Measurements from ENCODE around the gene RPL19.

RPL19 gene

GRCh38 chr17:39217734-39218369, 17.8 kb downstream of the RPL19 start:
- FAIRE-seq (no peak), DNase-seq (ENCODE audit: insufficient read length, low spot score) (no peak)
- TF ChIP-seq CTCF (IDR thresholded peaks at IDR 0.05; ENCODE audit: insufficient read depth, missing control alignments) = no peak

DNA sequence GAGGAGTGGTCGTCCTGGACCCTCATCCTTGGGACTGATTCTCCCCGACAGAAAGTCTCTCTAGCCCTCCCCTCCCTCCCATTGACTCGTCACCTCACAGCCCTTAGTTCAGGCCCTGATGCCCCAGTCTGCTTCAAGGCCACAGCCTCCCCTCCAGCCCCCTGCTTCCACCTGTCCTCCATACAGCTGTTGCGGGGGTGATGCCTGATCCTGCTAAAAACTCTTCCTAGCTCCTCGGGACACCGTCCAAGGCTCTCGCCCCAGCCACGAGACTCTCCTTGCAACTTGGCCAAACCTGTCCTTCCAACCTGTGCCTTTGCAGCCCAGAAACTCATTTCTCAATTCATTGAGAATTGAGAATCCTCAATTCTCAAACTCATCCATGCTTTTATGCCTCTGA, 18.8 kb downstream of the RPL19 start:
- DNase-seq (ENCODE audit: insufficient read length, low spot score) (no peak), FAIRE-seq (no peak)
- TF ChIP-seq CTCF (IDR thresholded peaks at IDR 0.05; ENCODE audit: insufficient read depth, missing control alignments) = no peak

GRCh38 chr17:39219647-39220154, 19.6 kb downstream of the RPL19 start:
- no peak for TF ChIP-seq CTCF (IDR thresholded peaks at IDR 0.05; ENCODE audit: insufficient read depth, missing control alignments)
- FAIRE-seq (no peak), DNase-seq (ENCODE audit: insufficient read length, low spot score) (no peak)

- no peak for TF ChIP-seq CTCF (IDR thresholded peaks at IDR 0.05; ENCODE audit: insufficient read depth, missing control alignments)
- DNase-seq (ENCODE audit: insufficient read length, low spot score) = no peak
- FAIRE-seq = no peak
Measured at GRCh38 chr17:39221572-39221971, 21.5 kb downstream of the RPL19 start.

DNA sequence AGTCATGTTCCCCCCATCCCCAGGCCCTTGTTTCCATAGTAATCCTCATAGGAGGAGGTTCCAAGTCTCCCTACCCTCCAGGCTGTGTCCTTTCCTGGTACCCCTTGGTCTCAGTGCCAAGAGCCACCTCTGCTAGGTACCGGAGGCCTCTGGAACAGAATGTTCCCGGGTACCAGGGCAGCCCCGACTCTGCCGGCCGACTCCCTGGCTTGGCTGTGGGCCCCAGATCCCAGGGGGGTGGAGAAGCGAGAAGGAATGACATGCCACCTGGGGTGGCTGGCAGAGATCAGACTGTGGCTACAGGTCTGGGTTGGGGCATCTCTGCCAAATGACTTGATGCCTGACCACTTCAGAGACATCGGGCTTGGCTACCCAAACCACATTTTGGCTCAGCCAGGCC, 22.1 kb downstream of the RPL19 start:
- DNase-seq (ENCODE audit: insufficient read length, low spot score) (no peak), FAIRE-seq (no peak)
- TF ChIP-seq CTCF (IDR thresholded peaks at IDR 0.05; ENCODE audit: insufficient read depth, missing control alignments) = no peak

DNA sequence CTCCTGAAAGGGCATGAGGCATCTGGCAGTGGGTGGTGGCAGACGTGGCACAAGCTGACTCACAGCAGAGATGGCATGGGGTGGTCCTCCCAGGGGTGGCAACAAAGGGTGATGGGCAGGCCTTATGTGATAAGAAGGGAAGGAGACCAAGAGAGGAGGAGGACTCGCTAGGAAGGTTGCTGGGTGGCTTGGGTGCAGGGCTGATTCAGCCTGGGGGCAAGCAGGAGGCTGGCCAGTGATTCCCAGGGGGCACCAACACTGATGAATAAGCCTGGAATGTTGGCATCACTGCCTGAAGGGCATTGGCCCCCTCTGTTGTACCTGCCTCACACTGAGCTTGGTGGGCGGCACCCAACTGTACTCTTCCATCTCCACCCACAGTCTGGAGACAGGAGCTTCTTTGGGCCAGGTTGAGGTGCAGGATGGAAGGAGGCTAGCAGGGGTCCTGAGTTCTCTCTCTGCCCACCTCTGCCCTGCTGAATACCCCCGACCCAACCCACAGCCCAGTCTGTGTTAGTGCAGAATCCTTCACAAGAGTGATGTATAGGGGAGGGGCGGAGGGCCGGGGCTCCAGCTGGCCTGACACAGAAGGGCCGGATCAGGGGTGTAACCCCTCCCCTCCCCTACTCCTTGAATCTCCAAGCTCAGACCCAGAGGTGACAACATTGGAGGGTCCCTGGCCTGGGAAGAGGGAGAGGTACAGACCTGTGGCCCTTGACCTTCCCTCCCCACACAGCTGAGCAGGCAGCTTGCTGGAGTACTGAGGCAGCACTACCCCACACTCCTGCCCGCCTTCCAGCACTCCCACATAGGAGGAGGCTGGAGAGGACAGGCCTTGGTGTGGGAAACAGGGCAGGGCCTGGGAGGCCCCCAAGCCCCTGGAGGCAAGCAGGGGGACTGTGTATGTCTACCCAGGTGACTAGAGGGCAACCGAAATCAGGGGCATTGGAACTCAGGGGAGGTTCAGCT, 23.1 kb downstream of the RPL19 start:
- FAIRE-seq (no peak), DNase-seq (ENCODE audit: insufficient read length, low spot score) (no peak)
- no peak for TF ChIP-seq CTCF (IDR thresholded peaks at IDR 0.05; ENCODE audit: insufficient read depth, missing control alignments)

All from D721Med (cell line).